Hepatocyte (in vitro differentiated cells): ENCODE data around the gene KCNS3. TPM values are rescaled to one million over a fixed set of nuclear protein-coding genes. Genes with fewer than 3 reads are reported as not detected.

Source experiments
- DNase-seq: peaks from one replicate; pipeline ENCODE4 v3.0.0-alpha.2; 2016; ENCODE audit warnings: low spot score
- H2AFZ ChIP-seq: fragments of 200-600 bp; sonication (generic); 2 replicates; pipeline ENCODE4 v1.6.0; 2016; ENCODE audit warnings: antibody characterized with exemption, mild to moderate bottlenecking
- H3K27ac ChIP-seq: fragments of 200-600 bp; sonication (generic); 2 replicates; pipeline ENCODE4 v1.5.1; 2016; ENCODE audit warnings: mild to moderate bottlenecking
- H3K27me3 ChIP-seq: fragments of 200-600 bp; sonication (generic); 2 replicates; pipeline ENCODE4 v1.6.1; 2016
- H3K36me3 ChIP-seq: fragments of 200-600 bp; sonication (generic); replicated peaks from 2 replicates; pipeline ENCODE4 v1.5.1; 2016; ENCODE audit warnings: low read depth; ENCODE audit not compliant: insufficient read depth
- H3K4me1 ChIP-seq: fragments of 200-600 bp; sonication (generic); 2 replicates; pipeline ENCODE4 v1.5.1; 2016; ENCODE audit warnings: mild to moderate bottlenecking, moderate library complexity; ENCODE audit not compliant: insufficient read depth
- H3K4me2 ChIP-seq: fragments of 200-600 bp; sonication (generic); 2 replicates; pipeline ENCODE4 v1.6.0; 2016
- H3K4me3 ChIP-seq: fragments of 200-600 bp; sonication (generic); 2 replicates; pipeline ENCODE4 v1.5.1; 2016; ENCODE audit warnings: mild to moderate bottlenecking
- H3K79me2 ChIP-seq: fragments of 200-600 bp; sonication (generic); 2 replicates; pipeline ENCODE4 v1.6.0; 2017; ENCODE audit warnings: mild to moderate bottlenecking
- H3K9me2 ChIP-seq: fragments of 200-600 bp; sonication (generic); replicated peaks from 2 replicates; pipeline ENCODE4 v1.6.0; 2017; ENCODE audit warnings: mild to moderate bottlenecking; ENCODE audit not compliant: insufficient read depth
- H3K9me3 ChIP-seq: fragments of 200-600 bp; sonication (generic); 2 replicates; pipeline ENCODE4 v1.5.1; 2016; ENCODE audit warnings: low read depth, mild to moderate bottlenecking
- H4K20me1 ChIP-seq: fragments of 200-600 bp; sonication (generic); 2 replicates; pipeline ENCODE4 v1.6.0; 2016; ENCODE audit warnings: mild to moderate bottlenecking; ENCODE audit not compliant: insufficient read depth, poor library complexity, severe bottlenecking
- EZH2 ChIP-seq: fragments of 200-600 bp; sonication (generic); IDR thresholded peaks from 2 replicates; pipeline ENCODE4 v1.6.1; 2016; ENCODE audit warnings: antibody characterized with exemption, mild to moderate bottlenecking, borderline replicate concordance
- EZH2phosphoT487 ChIP-seq: fragments of 200-600 bp; sonication (generic); IDR thresholded peaks from one replicate; pipeline ENCODE4 v1.6.1; 2018; ENCODE audit warnings: antibody characterized with exemption, mild to moderate bottlenecking, low read depth, moderate library complexity; ENCODE audit not compliant: unreplicated experiment, severe bottlenecking
- WGBS: methylation state at CpG from one replicate; pipeline ENCODE4 v1.1.6; 2016; ENCODE audit warnings: low lambda C conversion rate; ENCODE audit errors: missing lambda C conversion rate; 5-methylcytosine and 5-hydroxymethylcytosine counted together
- polyA plus RNA-seq: library from polyadenylated mRNA; unstranded; fragments of >200 nt; fragmentation: Nextera tagmentation; extraction: Ambion mirVana; gene quantifications from 2 replicates; pipeline ENCODE4 v1.2.1, GENCODE V29; 2016
- total RNA-seq: library from RNA; depleted of rRNA; stranded (reverse); fragments of >200 nt; gene quantifications from 2 replicates; pipeline ENCODE4 v1.2.3, GENCODE V29; 2014
- TF ChIP-seq, protein P1 (sequence below): fragments of 200-600 bp; sonication (generic); IDR thresholded peaks from 2 replicates; pipeline ENCODE4 v1.5.1; 2016; ENCODE audit warnings: antibody characterized with exemption, mild to moderate bottlenecking; ENCODE audit not compliant: poor library complexity

Gene KCNS3
- total and polyA plus RNA-seq, 2 experiments from 2014 or later: 4.8 TPM

DNA sequence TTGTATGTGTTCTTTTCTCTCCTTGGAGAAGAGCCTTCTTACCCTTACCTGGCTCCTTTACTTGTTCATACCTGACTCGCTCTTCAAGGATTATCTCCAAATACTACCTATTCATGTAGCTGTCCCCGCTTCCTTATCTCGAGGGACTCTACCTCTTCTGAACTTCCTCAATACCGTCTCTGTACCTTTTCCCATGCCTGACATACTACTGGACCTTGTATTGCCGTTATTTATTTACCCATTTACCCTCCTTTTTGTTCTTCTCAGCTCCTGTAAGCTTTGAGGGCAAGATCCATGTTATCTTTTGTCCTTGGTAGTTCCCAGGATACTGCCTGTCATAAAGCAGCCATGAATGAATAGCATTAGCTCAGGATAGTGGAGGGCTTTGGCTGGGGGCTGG is 32.5 kb downstream of the KCNS3 start:
- Histone ChIP-seq H3K4me1 (no peaks in the 10 kb centered on the region), H3K4me2 (no peak overlapping the region), H3K79me2 (no peaks in the 10 kb centered on the region), H3K27me3 (peaks cover 2% of the 10 kb centered on the region), H3K4me3 (no peak overlapping the region), H3K9me2 (no peaks in the 10 kb centered on the region), H3K9me3 (no peaks in the 10 kb centered on the region), H3K36me3 (no peaks in the 10 kb centered on the region), H4K20me1 (no peaks in the 10 kb centered on the region), H2AFZ (no peak overlapping the region), H3K27ac (no peak overlapping the region)
- WGBS: 65% methylated on average over 5 of the region's 5 CpGs
- TF ChIP-seq, protein P1, sequence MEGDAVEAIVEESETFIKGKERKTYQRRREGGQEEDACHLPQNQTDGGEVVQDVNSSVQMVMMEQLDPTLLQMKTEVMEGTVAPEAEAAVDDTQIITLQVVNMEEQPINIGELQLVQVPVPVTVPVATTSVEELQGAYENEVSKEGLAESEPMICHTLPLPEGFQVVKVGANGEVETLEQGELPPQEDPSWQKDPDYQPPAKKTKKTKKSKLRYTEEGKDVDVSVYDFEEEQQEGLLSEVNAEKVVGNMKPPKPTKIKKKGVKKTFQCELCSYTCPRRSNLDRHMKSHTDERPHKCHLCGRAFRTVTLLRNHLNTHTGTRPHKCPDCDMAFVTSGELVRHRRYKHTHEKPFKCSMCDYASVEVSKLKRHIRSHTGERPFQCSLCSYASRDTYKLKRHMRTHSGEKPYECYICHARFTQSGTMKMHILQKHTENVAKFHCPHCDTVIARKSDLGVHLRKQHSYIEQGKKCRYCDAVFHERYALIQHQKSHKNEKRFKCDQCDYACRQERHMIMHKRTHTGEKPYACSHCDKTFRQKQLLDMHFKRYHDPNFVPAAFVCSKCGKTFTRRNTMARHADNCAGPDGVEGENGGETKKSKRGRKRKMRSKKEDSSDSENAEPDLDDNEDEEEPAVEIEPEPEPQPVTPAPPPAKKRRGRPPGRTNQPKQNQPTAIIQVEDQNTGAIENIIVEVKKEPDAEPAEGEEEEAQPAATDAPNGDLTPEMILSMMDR: no peak
- TF ChIP-seq EZH2phosphoT487 (no peak), EZH2 (no peak)
- no peak for DNase-seq

DNA sequence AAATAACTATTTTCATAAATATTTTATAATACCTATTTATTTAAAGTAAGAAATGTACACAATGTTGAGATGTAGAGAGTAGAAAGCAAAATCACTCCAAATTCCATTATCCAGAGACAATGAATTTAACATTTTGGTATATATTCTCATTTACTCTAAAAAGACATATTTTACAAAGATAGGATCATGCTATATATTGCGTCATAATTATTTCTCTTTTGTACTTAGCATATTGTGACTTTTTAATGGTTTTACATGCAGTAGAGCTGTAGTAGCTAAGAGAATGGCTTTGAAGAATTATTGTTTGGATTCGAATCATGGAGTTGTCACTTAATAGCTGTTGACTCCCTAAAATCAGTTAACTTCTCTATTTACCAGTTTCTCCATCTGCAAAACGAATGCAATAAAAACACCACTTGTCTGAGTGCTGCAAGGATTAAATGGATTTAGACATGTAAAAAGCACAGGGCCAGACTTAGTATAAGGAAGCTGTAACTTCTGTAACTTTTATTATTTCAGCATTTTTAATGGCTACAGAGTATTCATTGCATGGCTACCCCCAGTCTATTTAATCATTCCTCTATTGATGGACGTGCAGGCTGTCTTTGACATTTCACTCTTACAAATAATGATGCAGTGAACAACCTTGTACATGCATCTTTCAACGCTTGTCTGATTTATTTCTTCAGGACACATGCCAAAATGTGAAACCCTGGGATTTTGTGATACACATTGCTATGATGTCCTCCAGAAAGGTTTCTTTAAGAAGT is 33.2 kb downstream of the KCNS3 start:
- Histone ChIP-seq H3K36me3 (no peaks in the 10 kb centered on the region), H4K20me1 (no peaks in the 10 kb centered on the region), H3K79me2 (no peaks in the 10 kb centered on the region), H3K4me2 (no peak overlapping the region), H3K27ac (no peak overlapping the region), H3K4me1 (no peaks in the 10 kb centered on the region), H2AFZ (no peak overlapping the region), H3K9me3 (no peaks in the 10 kb centered on the region), H3K4me3 (no peak overlapping the region), H3K27me3 (peaks cover 2% of the 10 kb centered on the region), H3K9me2 (no peaks in the 10 kb centered on the region)
- no peak for DNase-seq
- 66% methylated on average over 5 of the region's 5 CpGs for WGBS
- TF ChIP-seq EZH2: no peak
- TF ChIP-seq EZH2phosphoT487: no peak
- TF ChIP-seq, protein P1: no peak

DNA sequence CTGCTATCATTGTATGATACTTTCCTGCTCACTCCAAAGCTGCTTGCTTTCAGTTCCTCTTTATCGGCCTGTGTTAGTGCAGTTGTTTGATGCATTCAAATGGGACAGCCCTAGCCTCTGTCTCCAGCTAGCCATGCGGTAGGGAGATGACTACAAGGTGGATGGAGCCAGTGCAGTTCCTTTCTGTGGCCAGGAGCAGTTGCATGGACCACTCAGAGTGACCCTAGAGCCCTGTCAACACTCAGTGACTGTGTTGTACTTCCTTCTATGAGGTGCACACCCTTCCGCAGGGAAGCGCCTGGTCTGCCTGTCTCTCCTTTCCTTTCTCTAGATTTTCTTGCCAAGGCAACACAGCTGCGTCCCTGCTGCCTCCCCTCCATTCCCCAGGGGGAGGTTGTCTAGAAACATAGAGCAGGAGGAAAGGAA is 33.8 kb downstream of the KCNS3 start:
- Histone ChIP-seq H3K4me1 (no peaks in the 10 kb centered on the region), H3K4me2 (no peak overlapping the region), H3K9me3 (no peaks in the 10 kb centered on the region), H3K27ac (no peak overlapping the region), H4K20me1 (no peaks in the 10 kb centered on the region), H3K4me3 (no peak overlapping the region), H3K9me2 (no peaks in the 10 kb centered on the region), H3K27me3 (peaks cover 2% of the 10 kb centered on the region), H2AFZ (no peak overlapping the region), H3K79me2 (no peaks in the 10 kb centered on the region), H3K36me3 (no peaks in the 10 kb centered on the region)
- TF ChIP-seq EZH2: no peak
- TF ChIP-seq EZH2phosphoT487: no peak
- TF ChIP-seq, protein P1: no peak
- DNase-seq: no peak
- WGBS: 90% methylated on average over 5 of the region's 5 CpGs
